Measurements from ENCODE around the gene CBX5.
A peak's percentile ranks its signal among the peaks of the same experiment; 100 is the strongest.

DNA sequence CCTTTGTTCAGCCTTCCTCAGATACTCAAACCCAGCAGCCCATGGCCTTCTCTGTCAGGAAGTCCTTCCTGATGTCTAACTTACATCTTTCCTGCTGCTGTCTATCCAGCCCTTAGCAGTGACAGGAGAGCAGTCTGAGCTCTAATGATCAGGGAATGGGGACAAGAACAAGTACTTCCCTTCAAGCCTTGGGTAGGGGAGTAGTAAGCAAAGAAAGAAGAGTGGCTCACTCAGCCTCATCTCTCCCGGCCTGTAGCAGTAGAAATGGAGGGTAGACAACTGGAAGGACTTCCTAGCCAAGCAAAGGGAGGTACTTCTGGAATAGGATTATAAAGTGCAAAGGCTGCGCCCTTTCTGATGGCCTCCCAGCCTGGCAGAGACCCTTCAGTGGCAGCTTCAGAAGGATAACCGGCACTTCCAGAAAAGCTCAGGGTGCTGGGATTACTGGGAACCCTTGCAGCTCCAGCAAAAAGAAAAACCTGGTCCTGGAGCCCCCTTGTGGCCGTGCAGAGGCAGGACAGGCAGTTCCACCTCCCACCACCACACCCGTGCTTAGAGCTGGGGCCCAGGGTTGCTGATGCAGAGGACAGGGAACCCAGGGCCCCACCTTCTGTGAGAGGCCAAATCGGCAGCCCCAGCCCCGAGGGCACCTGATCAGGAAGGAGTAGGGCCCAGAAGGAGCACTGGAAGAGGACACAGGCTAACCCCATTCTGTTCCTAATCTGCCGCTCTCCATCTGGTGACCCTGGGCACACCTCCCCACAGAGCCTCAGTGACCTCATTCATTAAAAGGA lies 78.7 kb downstream of the CBX5 start:
- TF ChIP-seq POLR2A (IDR thresholded peaks at IDR 0.05) = no peak
- TF ChIP-seq, protein P1, sequence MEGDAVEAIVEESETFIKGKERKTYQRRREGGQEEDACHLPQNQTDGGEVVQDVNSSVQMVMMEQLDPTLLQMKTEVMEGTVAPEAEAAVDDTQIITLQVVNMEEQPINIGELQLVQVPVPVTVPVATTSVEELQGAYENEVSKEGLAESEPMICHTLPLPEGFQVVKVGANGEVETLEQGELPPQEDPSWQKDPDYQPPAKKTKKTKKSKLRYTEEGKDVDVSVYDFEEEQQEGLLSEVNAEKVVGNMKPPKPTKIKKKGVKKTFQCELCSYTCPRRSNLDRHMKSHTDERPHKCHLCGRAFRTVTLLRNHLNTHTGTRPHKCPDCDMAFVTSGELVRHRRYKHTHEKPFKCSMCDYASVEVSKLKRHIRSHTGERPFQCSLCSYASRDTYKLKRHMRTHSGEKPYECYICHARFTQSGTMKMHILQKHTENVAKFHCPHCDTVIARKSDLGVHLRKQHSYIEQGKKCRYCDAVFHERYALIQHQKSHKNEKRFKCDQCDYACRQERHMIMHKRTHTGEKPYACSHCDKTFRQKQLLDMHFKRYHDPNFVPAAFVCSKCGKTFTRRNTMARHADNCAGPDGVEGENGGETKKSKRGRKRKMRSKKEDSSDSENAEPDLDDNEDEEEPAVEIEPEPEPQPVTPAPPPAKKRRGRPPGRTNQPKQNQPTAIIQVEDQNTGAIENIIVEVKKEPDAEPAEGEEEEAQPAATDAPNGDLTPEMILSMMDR (IDR thresholded peaks at IDR 0.05) = peak in 2 of 3 donors; percentile 57 to 99

Data from lower leg skin (tissue), 3 donors.